ENCODE measurements around the gene EMILIN2.
"Not testable (repeated sequence)": the region's sequence is repeated elsewhere in the genome, so short reads cannot be mapped to it uniquely, and the experiment has no call there.

The EMILIN2 gene

GRCh38 chr18:2823966-2824365 is 22.8 kb upstream of the EMILIN2 start:
- no peaks in the 10 kb centered on the region for H3K27me3 ChIP-seq (ENCODE audit: control insufficient read depth, insufficient read depth, low read length)
- H3K9me3 ChIP-seq (ENCODE audit: control insufficient read depth, low read length), result no peaks in the 10 kb centered on the region
- H3K4me3 ChIP-seq (ENCODE audit: low read length), result no peak overlapping the region
- H3K4me1 ChIP-seq (ENCODE audit: control insufficient read depth, insufficient read depth, low read length), result no peaks in the 10 kb centered on the region
- no peaks in the 10 kb centered on the region for H3K36me3 ChIP-seq (ENCODE audit: control insufficient read depth, insufficient read depth, low read length)
- H3K9ac ChIP-seq (ENCODE audit: low read length), result no peak overlapping the region

GRCh38 chr18:2824865-2825264 is 21.9 kb upstream of the EMILIN2 start:
- Histone ChIP-seq H3K9ac (ENCODE audit: low read length) (no peak overlapping the region), H3K9me3 (ENCODE audit: control insufficient read depth, low read length) (no peaks in the 10 kb centered on the region), H3K36me3 (ENCODE audit: control insufficient read depth, insufficient read depth, low read length) (no peaks in the 10 kb centered on the region), H3K27me3 (ENCODE audit: control insufficient read depth, insufficient read depth, low read length) (no peaks in the 10 kb centered on the region), H3K4me1 (ENCODE audit: control insufficient read depth, insufficient read depth, low read length) (no peaks in the 10 kb centered on the region), H3K4me3 (ENCODE audit: low read length) (no peak overlapping the region)

GRCh38 chr18:2825613-2826175 is 21.1 kb upstream of the EMILIN2 start:
- H3K9me3 ChIP-seq (ENCODE audit: control insufficient read depth, low read length), result no peaks in the 10 kb centered on the region
- H3K36me3 ChIP-seq (ENCODE audit: control insufficient read depth, insufficient read depth, low read length), result no peaks in the 10 kb centered on the region
- H3K9ac ChIP-seq (ENCODE audit: low read length), result no peak overlapping the region
- H3K4me1 ChIP-seq (ENCODE audit: control insufficient read depth, insufficient read depth, low read length), result no peaks in the 10 kb centered on the region
- H3K4me3 ChIP-seq (ENCODE audit: low read length), result no peak overlapping the region
- H3K27me3 ChIP-seq (ENCODE audit: control insufficient read depth, insufficient read depth, low read length), result no peaks in the 10 kb centered on the region

- H3K9me3 ChIP-seq (ENCODE audit: control insufficient read depth, low read length), result no peaks in the 10 kb centered on the region
- H3K4me1 ChIP-seq (ENCODE audit: control insufficient read depth, insufficient read depth, low read length), result no peaks in the 10 kb centered on the region
- no peaks in the 10 kb centered on the region for H3K27me3 ChIP-seq (ENCODE audit: control insufficient read depth, insufficient read depth, low read length)
- H3K4me3 ChIP-seq (ENCODE audit: low read length), result no peak overlapping the region
- H3K9ac ChIP-seq (ENCODE audit: low read length), result no peak overlapping the region
- H3K36me3 ChIP-seq (ENCODE audit: control insufficient read depth, insufficient read depth, low read length), result no peaks in the 10 kb centered on the region
Observed at GRCh38 chr18:2826581-2826980, 20.2 kb upstream of the EMILIN2 start.

GRCh38 chr18:2827061-2827460 is 19.7 kb upstream of the EMILIN2 start:
- no peaks in the 10 kb centered on the region for H3K4me1 ChIP-seq (ENCODE audit: control insufficient read depth, insufficient read depth, low read length)
- no peaks in the 10 kb centered on the region for H3K27me3 ChIP-seq (ENCODE audit: control insufficient read depth, insufficient read depth, low read length)
- no peak overlapping the region for H3K4me3 ChIP-seq (ENCODE audit: low read length)
- no peaks in the 10 kb centered on the region for H3K9me3 ChIP-seq (ENCODE audit: control insufficient read depth, low read length)
- H3K9ac ChIP-seq (ENCODE audit: low read length), result no peak overlapping the region
- H3K36me3 ChIP-seq (ENCODE audit: control insufficient read depth, insufficient read depth, low read length), result no peaks in the 10 kb centered on the region

GRCh38 chr18:2836118-2836517 is 10.7 kb upstream of the EMILIN2 start:
- not testable (repeated sequence) for H3K36me3 ChIP-seq (ENCODE audit: control insufficient read depth, insufficient read depth, low read length)

GRCh38 chr18:2837290-2837689 is 9.5 kb upstream of the EMILIN2 start:
- not testable (repeated sequence) for H3K4me3 ChIP-seq (ENCODE audit: low read length); H3K36me3 ChIP-seq (ENCODE audit: control insufficient read depth, insufficient read depth, low read length); H3K4me1 ChIP-seq (ENCODE audit: control insufficient read depth, insufficient read depth, low read length); H3K9me3 ChIP-seq (ENCODE audit: control insufficient read depth, low read length); H3K9ac ChIP-seq (ENCODE audit: low read length); H3K27me3 ChIP-seq (ENCODE audit: control insufficient read depth, insufficient read depth, low read length)

More at GRCh38 chr18:2836118-2836517, 10.7 kb upstream of the EMILIN2 start:
- H3K4me3 ChIP-seq (ENCODE audit: low read length); H3K27me3 ChIP-seq (ENCODE audit: control insufficient read depth, insufficient read depth, low read length); H3K4me1 ChIP-seq (ENCODE audit: control insufficient read depth, insufficient read depth, low read length); H3K9me3 ChIP-seq (ENCODE audit: control insufficient read depth, low read length); H3K9ac ChIP-seq (ENCODE audit: low read length): not testable (repeated sequence)

- no peak overlapping the region for H3K9ac ChIP-seq (ENCODE audit: low read length)
- peaks cover 2% of the 10 kb centered on the region for H3K27me3 ChIP-seq (ENCODE audit: control insufficient read depth, insufficient read depth, low read length)
- no peak overlapping the region for H3K4me3 ChIP-seq (ENCODE audit: low read length)
- no peaks in the 10 kb centered on the region for H3K9me3 ChIP-seq (ENCODE audit: control insufficient read depth, low read length)
- H3K36me3 ChIP-seq (ENCODE audit: control insufficient read depth, insufficient read depth, low read length), result no peaks in the 10 kb centered on the region
- no peaks in the 10 kb centered on the region for H3K4me1 ChIP-seq (ENCODE audit: control insufficient read depth, insufficient read depth, low read length)
Observed at GRCh38 chr18:2839202-2839601, 7.6 kb upstream of the EMILIN2 start.

- Histone ChIP-seq H3K9me3 (ENCODE audit: control insufficient read depth, low read length) (no peaks in the 10 kb centered on the region), H3K4me3 (ENCODE audit: low read length) (no peak overlapping the region), H3K4me1 (ENCODE audit: control insufficient read depth, insufficient read depth, low read length) (no peaks in the 10 kb centered on the region), H3K27me3 (ENCODE audit: control insufficient read depth, insufficient read depth, low read length) (peaks cover 8% of the 10 kb centered on the region), H3K36me3 (ENCODE audit: control insufficient read depth, insufficient read depth, low read length) (no peaks in the 10 kb centered on the region), H3K9ac (ENCODE audit: low read length) (no peak overlapping the region)
Observed at GRCh38 chr18:2840521-2840920, 6.3 kb upstream of the EMILIN2 start.

GRCh38 chr18:2843146-2843545 is 3.7 kb upstream of the EMILIN2 start:
- peaks cover 11% of the 10 kb centered on the region for H3K4me1 ChIP-seq (ENCODE audit: control insufficient read depth, insufficient read depth, low read length)
- peaks cover 32% of the 10 kb centered on the region for H3K27me3 ChIP-seq (ENCODE audit: control insufficient read depth, insufficient read depth, low read length)
- no peaks in the 10 kb centered on the region for H3K9me3 ChIP-seq (ENCODE audit: control insufficient read depth, low read length)
- H3K36me3 ChIP-seq (ENCODE audit: control insufficient read depth, insufficient read depth, low read length), result no peaks in the 10 kb centered on the region
- H3K9ac ChIP-seq (ENCODE audit: low read length), result no peak overlapping the region
- no peak overlapping the region for H3K4me3 ChIP-seq (ENCODE audit: low read length)

GRCh38 chr18:2845172-2845571 is 1.6 kb upstream of the EMILIN2 start:
- Histone ChIP-seq H3K27me3 (ENCODE audit: control insufficient read depth, insufficient read depth, low read length) (peaks cover 50% of the 10 kb centered on the region), H3K4me3 (ENCODE audit: low read length) (no peak overlapping the region), H3K9ac (ENCODE audit: low read length) (no peak overlapping the region), H3K9me3 (ENCODE audit: control insufficient read depth, low read length) (no peaks in the 10 kb centered on the region), H3K4me1 (ENCODE audit: control insufficient read depth, insufficient read depth, low read length) (peaks cover 11% of the 10 kb centered on the region), H3K36me3 (ENCODE audit: control insufficient read depth, insufficient read depth, low read length) (no peaks in the 10 kb centered on the region)

GRCh38 chr18:2847317-2848246 is 776 bp downstream of the EMILIN2 start:
- peaks cover 11% of the 10 kb centered on the region for H3K4me1 ChIP-seq (ENCODE audit: control insufficient read depth, insufficient read depth, low read length)
- H3K9ac ChIP-seq (ENCODE audit: low read length), result peak overlapping the region; percentile 22
- H3K9me3 ChIP-seq (ENCODE audit: control insufficient read depth, low read length), result no peaks in the 10 kb centered on the region
- no peak overlapping the region for H3K4me3 ChIP-seq (ENCODE audit: low read length)
- peaks cover 57% of the 10 kb centered on the region for H3K27me3 ChIP-seq (ENCODE audit: control insufficient read depth, insufficient read depth, low read length)
- H3K36me3 ChIP-seq (ENCODE audit: control insufficient read depth, insufficient read depth, low read length), result no peaks in the 10 kb centered on the region
